ENCODE results near the gene FBN1.

GRCh38 chr15:48564690-48565089 lies 80.8 kb downstream of the FBN1 start:
- TF ChIP-seq CTCF (conservative IDR thresholded peaks at IDR 0.05; ENCODE audit: low read depth, low read length) (no peak), EZH2 (IDR thresholded peaks at IDR 0.05; ENCODE audit: low read length, unreplicated experiment) (no peak), EZH2phosphoT487 (IDR thresholded peaks at IDR 0.05; ENCODE audit: borderline replicate concordance, low read length) (no peak)
